Smooth muscle cell (in vitro differentiated cells): Measurements from ENCODE around the gene GAS2L3. TPM values are rescaled to one million over a fixed set of nuclear protein-coding genes. Genes with fewer than 3 reads are reported as not detected.
"Not testable (repeated sequence)": the region's sequence is repeated elsewhere in the genome, so short reads cannot be mapped to it uniquely, and the experiment has no call there.

Source experiments
- DNase-seq: peaks from one replicate; lab custom pipeline; 2025; ENCODE audit not compliant: unreplicated experiment; lab: John Stamatoyannopoulos, UW
- H2AFZ ChIP-seq: fragments of 200-600 bp; sonication (generic); 2 replicates; pipeline ENCODE4 v1.6.0; 2016; ENCODE audit warnings: antibody characterized with exemption, low read depth, mild to moderate bottlenecking
- H3F3A ChIP-seq: fragments of 200-600 bp; sonication (generic); 2 replicates; pipeline ENCODE4 v1.6.0; 2017; ENCODE audit warnings: antibody characterized with exemption, low read depth
- H3K27ac ChIP-seq: fragments of 200-600 bp; sonication (generic); 2 replicates; pipeline ENCODE4 v1.5.1; 2016; ENCODE audit warnings: low read depth, mild to moderate bottlenecking
- H3K27me3 ChIP-seq: fragments of 200-600 bp; sonication (generic); 2 replicates; pipeline ENCODE4 v1.6.1; 2016; ENCODE audit warnings: low read depth, mild to moderate bottlenecking
- H3K36me3 ChIP-seq: fragments of 200-600 bp; sonication (generic); 2 replicates; pipeline ENCODE4 v1.5.1; 2016; ENCODE audit warnings: low read depth
- H3K4me1 ChIP-seq: fragments of 200-600 bp; sonication (generic); 2 replicates; pipeline ENCODE4 v1.5.1; 2016; ENCODE audit warnings: low read depth
- H3K4me2 ChIP-seq: fragments of 200-600 bp; sonication (generic); 2 replicates; pipeline ENCODE4 v1.6.0; 2016; ENCODE audit warnings: mild to moderate bottlenecking
- H3K4me3 ChIP-seq: fragments of 200-600 bp; sonication (generic); 2 replicates; pipeline ENCODE4 v1.5.1; 2016; ENCODE audit warnings: mild to moderate bottlenecking
- H3K79me2 ChIP-seq: fragments of 200-600 bp; sonication (generic); 2 replicates; pipeline ENCODE4 v1.6.0; 2016; ENCODE audit warnings: low read depth, mild to moderate bottlenecking
- H3K9ac ChIP-seq: fragments of 200-600 bp; sonication (generic); 2 replicates; pipeline ENCODE4 v1.6.0; 2016; ENCODE audit warnings: low read depth
- H3K9me3 ChIP-seq: fragments of 200-600 bp; sonication (generic); replicated peaks from 2 replicates; pipeline ENCODE4 v1.5.1; 2016; ENCODE audit warnings: low read depth
- H4K20me1 ChIP-seq: fragments of 200-600 bp; sonication (generic); 2 replicates; pipeline ENCODE4 v1.6.0; 2016; ENCODE audit warnings: low read depth
- WGBS: methylation state at CpG from one replicate; pipeline ENCODE4 v1.1.7; 2016; ENCODE audit warnings: low lambda C conversion rate; 5-methylcytosine and 5-hydroxymethylcytosine counted together
- polyA plus RNA-seq: library from polyadenylated mRNA; unstranded; fragments of >200 nt; fragmentation: Nextera tagmentation; extraction: Ambion mirVana; gene quantifications from 2 replicates; pipeline ENCODE4 v1.2.1, GENCODE V29; 2016
- total RNA-seq: library from RNA; depleted of rRNA; stranded (reverse); fragments of >200 nt; gene quantifications from 2 replicates; pipeline ENCODE4 v1.2.3, GENCODE V29; 2014
- TF ChIP-seq, protein P1 (sequence below): fragments of 200-600 bp; sonication (generic); IDR thresholded peaks from 2 replicates; pipeline ENCODE4 v1.5.1; 2017; ENCODE audit warnings: borderline replicate concordance, mild to moderate bottlenecking, antibody characterized with exemption; ENCODE audit not compliant: insufficient read depth, poor library complexity, severe bottlenecking

Gene GAS2L3
- total and polyA plus RNA-seq, 2 experiments from 2014 or later, result 1.2 to 5.8 TPM

DNA sequence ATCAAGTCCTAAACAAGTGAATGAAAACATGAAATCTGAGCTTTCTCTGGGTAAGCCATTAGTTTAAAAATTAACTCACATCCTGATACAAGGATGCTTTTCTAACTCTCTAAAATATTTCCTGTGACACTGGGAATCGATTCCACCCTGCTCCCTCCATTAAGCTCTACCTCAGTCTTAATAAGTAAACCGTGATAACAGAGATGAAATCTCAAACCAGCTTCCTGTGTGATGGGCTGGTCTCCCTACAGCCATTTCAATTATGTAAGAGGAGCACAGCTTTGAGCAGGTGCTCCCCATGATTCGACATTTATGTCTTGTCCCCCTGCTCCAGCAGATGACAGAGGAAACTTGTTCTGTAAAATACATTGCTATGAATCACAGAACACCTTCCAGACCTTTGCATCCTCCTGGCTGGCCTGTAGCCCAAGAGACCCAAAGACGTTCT is 59.0 kb downstream of the GAS2L3 start:
- Histone ChIP-seq H3K36me3 (no peaks in the 10 kb centered on the region), H3K9ac (no peak overlapping the region), H3F3A (no peaks in the 10 kb centered on the region), H3K4me2 (no peak overlapping the region), H3K27me3 (no peaks in the 10 kb centered on the region), H2AFZ (no peak overlapping the region), H3K9me3 (no peaks in the 10 kb centered on the region), H3K27ac (no peak overlapping the region), H3K79me2 (no peaks in the 10 kb centered on the region), H4K20me1 (no peaks in the 10 kb centered on the region), H3K4me3 (no peak overlapping the region), H3K4me1 (no peaks in the 10 kb centered on the region)
- no peak for DNase-seq
- WGBS, result 83% methylated on average over 4 of the region's 4 CpGs
- TF ChIP-seq, protein P1, sequence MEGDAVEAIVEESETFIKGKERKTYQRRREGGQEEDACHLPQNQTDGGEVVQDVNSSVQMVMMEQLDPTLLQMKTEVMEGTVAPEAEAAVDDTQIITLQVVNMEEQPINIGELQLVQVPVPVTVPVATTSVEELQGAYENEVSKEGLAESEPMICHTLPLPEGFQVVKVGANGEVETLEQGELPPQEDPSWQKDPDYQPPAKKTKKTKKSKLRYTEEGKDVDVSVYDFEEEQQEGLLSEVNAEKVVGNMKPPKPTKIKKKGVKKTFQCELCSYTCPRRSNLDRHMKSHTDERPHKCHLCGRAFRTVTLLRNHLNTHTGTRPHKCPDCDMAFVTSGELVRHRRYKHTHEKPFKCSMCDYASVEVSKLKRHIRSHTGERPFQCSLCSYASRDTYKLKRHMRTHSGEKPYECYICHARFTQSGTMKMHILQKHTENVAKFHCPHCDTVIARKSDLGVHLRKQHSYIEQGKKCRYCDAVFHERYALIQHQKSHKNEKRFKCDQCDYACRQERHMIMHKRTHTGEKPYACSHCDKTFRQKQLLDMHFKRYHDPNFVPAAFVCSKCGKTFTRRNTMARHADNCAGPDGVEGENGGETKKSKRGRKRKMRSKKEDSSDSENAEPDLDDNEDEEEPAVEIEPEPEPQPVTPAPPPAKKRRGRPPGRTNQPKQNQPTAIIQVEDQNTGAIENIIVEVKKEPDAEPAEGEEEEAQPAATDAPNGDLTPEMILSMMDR, result no peak

DNA sequence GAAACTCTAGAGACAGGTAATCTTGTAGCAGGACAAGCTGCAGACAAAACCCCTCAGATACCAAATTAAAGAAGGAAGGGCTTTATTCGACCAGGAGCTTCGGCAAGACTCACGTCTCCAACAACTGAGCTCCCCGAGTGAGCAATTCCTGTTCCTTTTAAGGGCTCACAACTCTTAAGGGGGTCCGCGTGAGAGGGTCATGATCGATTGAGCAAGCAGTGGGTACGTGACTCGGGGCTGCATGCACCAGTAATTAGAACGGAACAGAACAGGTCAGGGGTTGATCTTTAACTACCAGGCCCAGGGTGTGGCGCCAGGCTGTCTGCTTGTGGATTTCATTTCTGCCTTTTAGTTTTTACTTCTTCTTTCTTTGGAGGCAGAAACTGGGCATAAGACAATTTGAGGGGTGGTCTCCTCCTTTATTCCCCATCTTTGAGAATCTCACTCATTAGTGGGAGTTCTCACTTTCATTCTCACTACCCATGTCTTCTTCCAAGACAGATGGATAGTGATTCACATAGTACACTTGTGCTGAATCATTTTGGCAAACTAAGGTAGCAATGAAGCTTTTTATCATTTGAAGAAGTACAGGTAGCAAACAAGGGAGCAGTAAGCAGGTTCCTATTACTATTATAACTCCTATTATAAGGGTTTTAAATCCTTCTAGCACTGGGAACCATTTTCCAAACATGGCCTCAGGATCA is 59.8 kb downstream of the GAS2L3 start:
- not testable (repeated sequence) for H3K36me3 ChIP-seq, H3K27ac ChIP-seq, H3F3A ChIP-seq, H3K4me2 ChIP-seq, H3K27me3 ChIP-seq, H3K79me2 ChIP-seq, H4K20me1 ChIP-seq, DNase-seq, H3K4me3 ChIP-seq, H3K4me1 ChIP-seq, H3K9ac ChIP-seq, H3K9me3 ChIP-seq, H2AFZ ChIP-seq
- 92% methylated on average over 11 of the region's 11 CpGs for WGBS

DNA sequence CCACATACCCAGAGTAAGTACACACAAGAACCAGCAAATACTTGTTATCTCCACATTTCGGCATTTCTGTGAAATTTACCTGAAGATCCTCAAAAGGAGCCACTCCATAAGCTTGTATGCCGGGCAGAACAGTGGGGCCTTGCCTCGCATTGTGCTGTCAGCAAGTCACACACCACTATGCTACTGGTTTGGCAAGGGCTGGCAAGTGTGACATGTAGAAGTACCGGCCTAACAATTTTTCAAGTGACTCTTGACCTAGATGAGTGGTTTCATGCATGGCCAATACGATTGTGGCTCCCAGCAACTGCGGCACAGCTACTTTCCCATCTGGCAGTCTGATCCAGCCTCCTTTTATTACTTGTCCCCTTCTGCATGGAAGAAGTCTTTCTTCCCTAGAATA is 69.8 kb downstream of the GAS2L3 start:
- H3K9me3 ChIP-seq, result no peaks in the 10 kb centered on the region
- no peaks in the 10 kb centered on the region for H3K79me2 ChIP-seq
- H3K4me1 ChIP-seq, result no peaks in the 10 kb centered on the region
- TF ChIP-seq, protein P1, result no peak
- H3K4me3 ChIP-seq, result no peak overlapping the region
- no peaks in the 10 kb centered on the region for H3K27me3 ChIP-seq
- H3F3A ChIP-seq, result no peaks in the 10 kb centered on the region
- no peak overlapping the region for H2AFZ ChIP-seq
- H3K4me2 ChIP-seq, result no peak overlapping the region
- H3K9ac ChIP-seq, result no peak overlapping the region
- no peaks in the 10 kb centered on the region for H4K20me1 ChIP-seq
- H3K36me3 ChIP-seq, result no peaks in the 10 kb centered on the region
- H3K27ac ChIP-seq, result no peak overlapping the region
- DNase-seq, result no peak
- 92% methylated on average over 6 of the region's 6 CpGs for WGBS

DNA sequence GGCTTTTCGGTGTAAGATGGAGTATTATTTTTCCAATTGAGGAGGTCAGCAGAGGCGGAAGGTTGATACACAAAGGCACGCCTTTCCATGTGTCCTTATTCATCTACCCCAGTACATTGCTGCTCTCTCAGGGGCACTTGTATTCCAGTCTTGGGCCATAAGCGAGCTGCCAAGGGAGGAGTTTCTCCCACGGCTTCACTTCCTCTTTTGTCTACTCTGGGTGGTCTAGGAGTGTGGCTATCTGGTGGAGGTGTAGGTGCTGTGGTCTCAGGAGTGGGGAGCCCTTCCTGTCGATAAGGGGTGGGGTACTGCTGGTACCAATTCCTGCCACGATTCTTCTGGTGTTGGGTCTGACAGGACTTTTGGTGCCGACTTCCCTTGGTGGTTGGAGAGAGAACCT is 73.4 kb downstream of the GAS2L3 start:
- H3K27ac ChIP-seq, result no peak overlapping the region

More for the DNA sequence above, 73.4 kb downstream of the GAS2L3 start:
- Histone ChIP-seq H3F3A (no peaks in the 10 kb centered on the region), H3K9ac (no peak overlapping the region), H3K4me2 (no peak overlapping the region), H3K27me3 (no peaks in the 10 kb centered on the region), H3K9me3 (no peaks in the 10 kb centered on the region), H3K79me2 (no peaks in the 10 kb centered on the region), H3K36me3 (no peaks in the 10 kb centered on the region), H3K4me3 (no peak overlapping the region), H2AFZ (no peak overlapping the region), H4K20me1 (no peaks in the 10 kb centered on the region), H3K4me1 (no peaks in the 10 kb centered on the region)
- DNase-seq, result no peak
- WGBS, result 93% methylated on average over 8 of the region's 8 CpGs
- TF ChIP-seq, protein P1, result no peak
